Colonic mucosa (tissue), 4 donors: ENCODE measurements around the gene IL21R. TPM values are rescaled to one million over a fixed set of nuclear protein-coding genes. Genes with fewer than 3 reads are reported as not detected.

Source experiments
- DNase-seq: peaks from one replicate; pipeline ENCODE4 v3.0.0-alpha.2; 2020
- H3K27ac ChIP-seq: fragments of 200-600 bp; one replicate; pipeline ENCODE4 v1.8.0; 2021
- H3K27me3 ChIP-seq: fragments of 200-600 bp; one replicate; pipeline ENCODE4 v1.8.0; 2021
- H3K36me3 ChIP-seq: fragments of 200-600 bp; one replicate; pipeline ENCODE4 v1.8.0; 2021
- H3K4me1 ChIP-seq: fragments of 200-600 bp; one replicate; pipeline ENCODE4 v1.8.0; 2021; ENCODE audit warnings: mild to moderate bottlenecking
- H3K4me3 ChIP-seq: fragments of 200-600 bp; one replicate; pipeline ENCODE4 v1.8.0; 2021
- H3K9ac ChIP-seq, 2 donors: one replicate each; pipeline ENCODE4 v1.7.0; 2013; ENCODE audit warnings: control low read depth in 2 of 2, low read depth in 2 of 2, low read length in 2 of 2
- H3K9me3 ChIP-seq: fragments of 200-600 bp; one replicate; pipeline ENCODE4 v1.8.0; 2021
- intact Hi-C: fragments of 100-400 bp; cut with DNase I; formaldehyde crosslinking; loops from one replicate; pipeline ENCODE4 v1.14.1; 2022
- total RNA-seq, 2 donors: library from RNA; stranded (reverse); fragmentation: NEBNext Ultra II Directional in 1 of 2; extraction: Animal tissue kit (Norgen Biotek cat#: 25700) in 1 of 2; gene quantifications; one replicate each; pipeline ENCODE4 v1.2.1, GENCODE V29; 2021
- TF ChIP-seq, protein P1 (sequence below): fragments of 200-600 bp; IDR thresholded peaks from one replicate; pipeline ENCODE4 v1.8.0; 2022; ENCODE audit warnings: antibody characterized with exemption, mild to moderate bottlenecking
- donor health status: healthy.
- donor health status: DM: no; HTN: no; CAD: no.
- donor health status: DM: no; HTN: no; CAD: no.

Gene IL21R
- total RNA-seq, 2 donors from 2014 or later: 0.56 to 0.91 TPM

- no peak for DNase-seq
- Histone ChIP-seq H3K27me3 (no peaks in the 10 kb centered on the region), H3K4me1 (no peaks in the 10 kb centered on the region), H3K36me3 (no peaks in the 10 kb centered on the region), H3K9me3 (no peaks in the 10 kb centered on the region), H3K4me3 (no peak overlapping the region), H3K27ac (no peak overlapping the region), H3K9ac (no peak overlapping the region)
- intact Hi-C loops: no loop called here
- TF ChIP-seq, protein P1, sequence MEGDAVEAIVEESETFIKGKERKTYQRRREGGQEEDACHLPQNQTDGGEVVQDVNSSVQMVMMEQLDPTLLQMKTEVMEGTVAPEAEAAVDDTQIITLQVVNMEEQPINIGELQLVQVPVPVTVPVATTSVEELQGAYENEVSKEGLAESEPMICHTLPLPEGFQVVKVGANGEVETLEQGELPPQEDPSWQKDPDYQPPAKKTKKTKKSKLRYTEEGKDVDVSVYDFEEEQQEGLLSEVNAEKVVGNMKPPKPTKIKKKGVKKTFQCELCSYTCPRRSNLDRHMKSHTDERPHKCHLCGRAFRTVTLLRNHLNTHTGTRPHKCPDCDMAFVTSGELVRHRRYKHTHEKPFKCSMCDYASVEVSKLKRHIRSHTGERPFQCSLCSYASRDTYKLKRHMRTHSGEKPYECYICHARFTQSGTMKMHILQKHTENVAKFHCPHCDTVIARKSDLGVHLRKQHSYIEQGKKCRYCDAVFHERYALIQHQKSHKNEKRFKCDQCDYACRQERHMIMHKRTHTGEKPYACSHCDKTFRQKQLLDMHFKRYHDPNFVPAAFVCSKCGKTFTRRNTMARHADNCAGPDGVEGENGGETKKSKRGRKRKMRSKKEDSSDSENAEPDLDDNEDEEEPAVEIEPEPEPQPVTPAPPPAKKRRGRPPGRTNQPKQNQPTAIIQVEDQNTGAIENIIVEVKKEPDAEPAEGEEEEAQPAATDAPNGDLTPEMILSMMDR: no peak
These were observed 19.8 kb upstream of the IL21R start for GRCh38 chr16:27381974-27382855.

- H3K9me3 ChIP-seq: no peaks in the 10 kb centered on the region
- TF ChIP-seq, protein P1: no peak
- intact Hi-C loops: no loop called here
- H3K4me3 ChIP-seq: no peak overlapping the region
- H3K27ac ChIP-seq: peak overlapping the region; percentile 36
- no peaks in the 10 kb centered on the region for H3K27me3 ChIP-seq
- no peaks in the 10 kb centered on the region for H3K4me1 ChIP-seq
- H3K9ac ChIP-seq: no peak overlapping the region
- no peaks in the 10 kb centered on the region for H3K36me3 ChIP-seq
- no peak for DNase-seq
These were observed 18.3 kb upstream of the IL21R start for GRCh38 chr16:27383556-27384243.

GRCh38 chr16:27384425-27384824 is 17.5 kb upstream of the IL21R start:
- intact Hi-C loops: no loop called here
- no peaks in the 10 kb centered on the region for H3K9me3 ChIP-seq
- TF ChIP-seq, protein P1: no peak
- H3K36me3 ChIP-seq: no peaks in the 10 kb centered on the region
- H3K9ac ChIP-seq: no peak overlapping the region
- H3K4me1 ChIP-seq: no peaks in the 10 kb centered on the region
- no peak for DNase-seq
- H3K4me3 ChIP-seq: no peak overlapping the region
- H3K27me3 ChIP-seq: no peaks in the 10 kb centered on the region
- no peak overlapping the region for H3K27ac ChIP-seq

GRCh38 chr16:27385398-27385797 is 16.6 kb upstream of the IL21R start:
- DNase-seq: peak; percentile 5
- H3K4me3 ChIP-seq: no peak overlapping the region
- no peak overlapping the region for H3K27ac ChIP-seq
- H3K27me3 ChIP-seq: no peaks in the 10 kb centered on the region
- H3K9me3 ChIP-seq: no peaks in the 10 kb centered on the region
- H3K4me1 ChIP-seq: no peaks in the 10 kb centered on the region
- H3K36me3 ChIP-seq: no peaks in the 10 kb centered on the region
- TF ChIP-seq, protein P1: no peak
- intact Hi-C loops: no loop called here
- H3K9ac ChIP-seq: no peak overlapping the region

DNA sequence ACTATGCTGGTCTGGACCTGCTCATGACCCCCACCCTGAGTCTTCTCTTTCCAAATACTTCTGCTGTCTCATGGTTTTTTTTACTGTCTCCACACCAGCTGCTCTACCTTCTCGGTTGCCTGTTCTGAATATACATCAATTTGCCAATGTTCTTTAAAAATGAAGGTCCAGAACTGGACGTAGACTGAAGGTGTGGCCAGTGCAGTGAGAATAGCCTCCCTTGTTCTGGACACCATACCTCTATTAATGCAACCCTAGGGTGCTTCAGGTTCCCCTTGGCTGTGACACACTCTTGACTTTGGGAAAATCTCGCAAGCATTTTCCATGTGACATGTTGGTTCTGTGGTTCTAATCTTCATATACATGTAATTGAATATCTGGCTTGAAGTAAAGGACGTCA is 15.3 kb upstream of the IL21R start:
- Histone ChIP-seq H3K27me3 (no peaks in the 10 kb centered on the region), H3K27ac (no peak overlapping the region), H3K9ac (no peak overlapping the region), H3K4me3 (no peak overlapping the region), H3K4me1 (no peaks in the 10 kb centered on the region), H3K36me3 (no peaks in the 10 kb centered on the region), H3K9me3 (no peaks in the 10 kb centered on the region)
- TF ChIP-seq, protein P1: no peak
- intact Hi-C loops: no loop called here
- no peak for DNase-seq
